G401.6 (cell line): ENCODE measurements around the gene ERICH6.
"Not testable (repeated sequence)": the region's sequence is repeated elsewhere in the genome, so short reads cannot be mapped to it uniquely, and the experiment has no call there.

ENCODE experiments used
- FAIRE-seq: peaks from 2 replicates; lab custom pipeline; 2012; peaks lifted over from hg19 to GRCh38; lab: Jason Lieb, UNC

Gene ERICH6

DNA sequence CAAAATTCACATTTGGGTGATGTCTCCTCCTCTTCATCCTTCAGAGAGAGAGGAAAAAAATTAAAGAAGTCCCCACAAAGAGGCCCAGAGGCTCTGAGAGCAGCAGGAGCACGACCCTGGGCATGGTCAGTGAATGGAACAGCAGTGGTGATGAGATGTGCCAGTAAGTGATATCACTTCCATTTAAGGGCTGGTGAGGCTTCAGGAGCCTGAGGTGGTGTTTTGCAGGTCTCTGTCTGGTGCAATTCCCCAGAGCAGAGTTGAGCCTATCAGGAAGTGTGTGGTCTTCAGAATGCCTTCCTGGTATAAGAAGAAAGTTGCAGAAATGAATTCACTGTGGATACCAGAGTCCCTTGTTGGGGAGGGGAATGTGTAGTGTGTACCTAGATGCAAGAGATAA lies 21.4 kb downstream of the ERICH6 start:
- FAIRE-seq = no peak

DNA sequence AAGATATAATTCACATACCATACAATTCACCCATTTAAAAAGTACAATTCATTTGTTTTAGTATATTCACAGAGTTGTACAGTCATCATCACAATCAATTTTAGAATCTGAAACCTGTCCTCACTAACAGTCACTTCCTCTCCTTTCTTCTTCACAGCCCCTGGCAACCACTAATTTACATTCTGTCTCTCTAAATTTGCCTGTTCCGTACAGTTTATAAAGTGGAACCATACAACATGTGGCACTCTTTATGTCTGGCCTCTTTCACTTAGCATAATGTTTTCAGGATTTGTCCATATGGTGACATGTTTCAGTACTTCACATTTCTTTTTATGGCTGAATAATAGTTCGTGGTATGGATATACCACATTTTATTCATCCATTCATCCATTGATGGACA lies 22.7 kb downstream of the ERICH6 start:
- no peak for FAIRE-seq

DNA sequence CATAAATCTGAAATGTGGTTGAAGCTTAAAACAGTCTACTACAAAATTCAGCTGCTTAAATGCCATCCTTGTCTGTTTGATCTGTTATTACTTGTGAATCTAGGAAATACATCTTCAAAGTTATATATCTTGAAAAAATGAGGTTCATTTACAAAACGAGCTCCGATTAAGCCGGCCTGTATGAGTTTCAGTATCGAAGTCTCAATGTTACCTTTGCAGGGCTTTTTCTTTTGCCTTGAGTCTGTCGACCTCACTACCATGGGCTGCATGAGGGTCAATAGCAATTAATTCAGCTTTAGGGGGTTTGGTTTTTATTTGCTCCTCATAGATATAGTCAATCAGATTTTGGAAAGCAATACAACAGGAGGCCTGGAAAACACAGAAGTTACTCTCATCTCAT lies 23.2 kb downstream of the ERICH6 start:
- FAIRE-seq = no peak

DNA sequence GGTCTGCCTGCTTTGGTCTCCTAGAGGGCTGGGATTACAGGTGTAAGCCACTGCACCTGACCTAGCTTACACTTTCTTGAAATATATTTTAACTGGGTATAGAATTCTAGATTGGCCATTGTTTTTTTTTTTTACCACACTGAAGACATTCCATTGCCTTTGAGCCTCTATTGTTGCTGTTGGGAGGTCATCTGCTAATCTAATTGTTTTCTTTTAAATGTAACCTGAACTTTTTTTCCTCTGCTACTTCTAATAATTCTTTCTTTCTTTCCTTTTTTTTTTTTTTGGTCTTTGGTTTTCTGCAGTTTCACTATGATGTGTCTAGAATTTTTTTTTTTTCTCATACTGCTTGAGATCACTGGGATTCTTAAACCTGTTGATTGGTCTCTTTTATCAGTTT lies 28.1 kb downstream of the ERICH6 start:
- FAIRE-seq = no peak

DNA sequence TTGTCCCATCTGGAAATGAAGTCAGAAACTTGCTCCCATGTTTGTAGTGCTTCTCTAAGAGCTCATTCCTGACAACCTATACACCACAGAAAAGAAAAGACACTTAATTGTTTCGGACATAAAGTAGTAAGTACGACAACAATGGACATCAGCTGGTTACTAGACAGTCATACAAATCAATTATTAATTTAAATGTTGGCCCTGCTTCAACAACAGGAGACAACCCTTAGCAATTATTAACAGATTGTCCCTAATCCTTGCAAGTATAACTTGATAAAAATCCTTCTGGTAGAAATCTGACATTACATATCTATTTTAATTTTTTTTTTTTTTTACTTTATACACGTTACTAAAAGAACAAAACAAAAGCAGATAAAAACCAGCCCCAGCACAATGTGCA lies 29.8 kb downstream of the ERICH6 start:
- FAIRE-seq = no peak

DNA sequence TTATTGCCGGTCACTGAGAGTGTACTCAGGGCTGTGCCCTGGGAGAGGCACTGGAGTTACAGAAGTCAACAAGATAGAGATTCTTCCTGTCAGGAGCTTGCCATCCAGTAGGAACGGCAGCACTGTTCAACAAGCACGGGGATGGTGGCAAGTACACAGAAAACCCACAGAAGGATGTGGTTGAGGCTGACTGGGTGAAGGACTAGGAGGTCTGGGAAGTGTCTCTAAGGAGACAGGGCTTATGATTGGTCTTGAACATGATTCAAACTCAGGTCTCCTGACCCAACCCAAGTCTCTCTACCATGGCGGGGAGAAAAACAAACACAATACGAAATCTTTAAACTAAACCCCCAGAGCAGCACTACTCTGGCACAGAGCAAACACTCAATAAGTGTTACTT lies 37.6 kb downstream of the ERICH6 start:
- FAIRE-seq = no peak

DNA sequence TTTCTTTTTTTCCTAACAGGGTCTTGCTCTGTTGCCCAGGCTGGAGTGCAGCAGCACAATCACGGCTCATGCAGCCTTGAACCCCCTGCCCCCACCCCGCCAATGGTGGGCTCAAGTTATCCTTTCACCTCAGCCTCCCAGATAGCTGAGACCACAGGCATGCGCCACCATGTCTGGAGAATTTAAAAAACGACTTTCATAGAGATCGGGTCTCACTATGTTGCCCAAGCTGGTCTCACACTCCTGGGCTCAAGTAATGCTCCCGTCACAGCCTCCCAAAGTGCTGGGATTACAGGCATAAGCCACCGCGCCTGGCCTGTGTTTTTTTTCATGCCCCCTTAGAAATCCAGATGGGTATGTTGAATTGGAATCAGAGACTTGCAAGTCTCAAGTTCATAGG lies 40.3 kb downstream of the ERICH6 start:
- no peak for FAIRE-seq

DNA sequence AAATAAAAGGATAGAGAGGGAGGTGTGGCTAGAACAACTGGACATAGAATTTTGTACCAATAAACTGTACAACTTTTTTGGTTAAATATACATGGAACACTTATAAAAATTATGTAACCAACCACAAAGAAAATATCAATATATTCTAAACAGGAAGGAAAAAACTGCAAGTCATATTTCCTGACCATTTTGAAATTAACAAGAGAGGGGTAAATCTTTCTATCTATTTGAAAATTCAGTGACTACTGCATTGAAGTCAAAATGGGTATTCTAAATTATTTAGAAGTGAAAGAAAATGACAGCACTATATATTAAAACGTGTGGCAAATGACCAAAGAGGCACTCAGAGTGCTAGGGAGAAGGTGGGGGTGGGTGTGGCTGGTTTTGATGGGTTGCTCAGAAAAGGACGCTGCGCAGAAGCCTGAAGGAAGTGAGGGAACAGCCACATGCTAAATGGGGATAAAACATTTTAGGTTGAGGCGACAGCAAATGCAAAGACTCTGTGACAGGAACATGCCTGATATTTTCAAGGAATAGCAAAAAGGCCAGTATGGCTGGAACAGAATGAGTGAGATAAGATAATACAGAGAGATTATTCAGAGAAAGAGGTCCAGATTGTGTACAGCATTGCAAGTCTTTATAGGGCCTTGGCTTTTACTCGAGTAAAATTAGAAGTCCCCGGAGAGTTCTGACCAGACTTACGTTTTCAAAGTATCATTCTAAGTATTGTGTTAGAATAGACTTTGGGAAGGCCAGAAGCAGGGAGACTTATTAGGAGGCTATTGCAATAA lies 41.1 kb downstream of the ERICH6 start:
- no peak for FAIRE-seq

DNA sequence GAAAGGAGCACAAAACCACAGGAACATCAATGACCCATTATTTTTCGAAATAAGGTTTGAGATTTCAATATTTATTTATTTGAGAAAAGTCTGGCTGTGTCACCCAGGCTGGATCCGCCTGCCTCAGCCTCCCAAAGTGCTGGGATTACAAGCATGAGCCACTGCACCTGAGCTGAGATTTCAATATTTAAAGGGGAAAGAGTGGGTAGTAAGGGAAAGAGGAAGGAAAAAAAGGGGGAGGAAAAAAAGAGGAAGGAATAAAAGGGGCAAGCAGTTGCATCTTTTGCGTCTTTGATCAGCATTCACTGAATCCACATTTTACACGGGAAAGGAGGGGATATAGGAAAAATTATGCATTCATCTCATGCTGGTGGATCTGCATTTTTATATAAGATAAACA lies 47.4 kb downstream of the ERICH6 start:
- no peak for FAIRE-seq

DNA sequence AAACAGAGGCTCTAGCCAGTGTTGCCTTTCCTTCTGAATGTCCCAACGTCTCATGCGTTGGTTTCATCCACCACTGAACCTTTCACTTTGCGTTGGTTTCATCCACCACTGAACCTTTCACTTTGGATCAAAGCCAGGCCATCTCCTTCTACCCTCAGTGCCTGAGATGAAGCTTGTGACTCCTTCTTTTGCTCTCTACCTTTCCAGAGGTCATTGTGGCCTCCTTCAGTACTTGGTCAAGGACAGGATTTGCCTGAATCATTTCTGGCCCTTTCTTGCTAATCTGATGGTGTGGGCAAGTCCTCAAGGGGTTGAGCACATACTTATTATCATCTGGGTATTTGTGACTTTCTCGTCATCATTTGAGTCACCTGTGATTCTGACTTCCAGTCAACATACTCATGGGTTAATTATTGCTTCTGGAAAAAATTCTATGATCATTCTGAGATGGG lies 50.6 kb downstream of the ERICH6 start:
- FAIRE-seq = no peak

DNA sequence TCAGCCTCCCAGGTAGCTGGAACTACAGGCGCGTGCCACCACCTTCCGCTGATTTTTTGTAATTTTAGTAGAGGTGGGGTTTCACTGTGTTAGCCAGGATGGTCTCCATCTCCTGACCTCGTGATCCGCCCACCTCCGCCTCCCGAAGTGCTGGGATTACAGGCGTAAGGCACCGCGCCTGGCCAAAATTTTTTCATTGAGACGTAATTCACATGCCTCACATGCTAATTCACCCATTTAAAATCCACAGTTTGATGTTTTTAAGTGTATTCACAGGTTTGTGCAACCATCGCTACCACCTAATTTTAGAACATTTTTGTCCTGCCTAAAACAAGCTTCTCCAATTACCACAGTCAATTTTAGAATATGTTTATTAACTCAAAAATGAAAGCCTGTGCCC lies 63.5 kb downstream of the ERICH6 start:
- no peak for FAIRE-seq

DNA sequence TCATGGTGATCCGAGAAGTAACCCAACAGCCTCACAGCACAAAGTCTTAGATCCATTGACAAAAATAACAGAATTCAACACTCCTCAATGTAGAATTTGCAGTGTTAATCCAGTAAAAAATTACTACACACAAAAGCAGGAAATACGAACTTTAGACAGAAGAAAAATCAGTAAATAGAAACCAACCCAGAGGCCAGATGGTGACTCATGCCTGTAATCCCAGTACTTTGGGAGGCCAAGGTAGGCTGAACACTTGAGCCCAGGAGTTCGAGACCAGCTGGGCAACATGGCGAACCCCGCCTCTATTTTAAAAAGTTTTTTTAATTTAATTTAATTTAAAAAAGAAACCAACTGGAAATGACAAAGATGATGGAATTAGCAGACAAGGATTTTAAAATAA lies 64.5 kb downstream of the ERICH6 start:
- no peak for FAIRE-seq

DNA sequence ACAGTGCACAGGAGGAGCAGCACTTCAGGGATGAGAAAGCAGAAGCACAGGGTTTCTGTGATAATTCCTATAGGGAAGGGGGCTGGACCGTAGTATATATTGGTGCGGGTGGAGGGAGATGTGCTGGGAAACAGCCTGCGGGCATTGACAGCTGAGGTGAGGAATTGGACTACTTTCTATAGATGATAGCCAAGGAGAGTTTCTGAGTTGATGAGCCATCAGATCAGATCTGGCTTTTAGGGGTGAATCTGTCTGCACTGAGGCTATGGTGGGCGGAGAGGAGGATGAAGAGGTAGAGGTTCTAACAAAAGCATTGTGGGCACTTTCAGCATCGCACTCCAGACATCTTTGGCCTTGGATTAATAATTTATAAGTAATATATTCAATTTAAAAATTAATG lies 67.5 kb downstream of the ERICH6 start:
- FAIRE-seq = no peak

DNA sequence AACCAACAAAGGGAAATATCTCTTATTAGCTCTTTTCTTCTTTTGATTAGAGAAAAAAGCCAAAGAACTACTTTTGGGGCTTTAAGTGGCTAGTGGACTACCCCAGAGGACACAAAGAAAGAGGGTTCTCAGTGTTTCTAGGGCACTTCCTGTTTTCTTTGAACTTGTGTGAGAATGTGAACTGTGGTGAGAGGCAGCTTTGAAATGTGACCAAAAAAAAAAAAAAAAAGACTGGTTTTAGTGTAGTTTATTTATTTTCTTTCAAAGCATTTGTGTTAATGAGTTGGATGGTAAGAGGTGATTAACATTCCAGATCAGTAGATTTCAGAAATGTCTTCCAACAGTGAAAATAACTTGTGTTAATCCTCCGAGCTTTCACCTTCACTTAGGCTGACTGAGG lies 68.2 kb downstream of the ERICH6 start:
- no peak for FAIRE-seq

DNA sequence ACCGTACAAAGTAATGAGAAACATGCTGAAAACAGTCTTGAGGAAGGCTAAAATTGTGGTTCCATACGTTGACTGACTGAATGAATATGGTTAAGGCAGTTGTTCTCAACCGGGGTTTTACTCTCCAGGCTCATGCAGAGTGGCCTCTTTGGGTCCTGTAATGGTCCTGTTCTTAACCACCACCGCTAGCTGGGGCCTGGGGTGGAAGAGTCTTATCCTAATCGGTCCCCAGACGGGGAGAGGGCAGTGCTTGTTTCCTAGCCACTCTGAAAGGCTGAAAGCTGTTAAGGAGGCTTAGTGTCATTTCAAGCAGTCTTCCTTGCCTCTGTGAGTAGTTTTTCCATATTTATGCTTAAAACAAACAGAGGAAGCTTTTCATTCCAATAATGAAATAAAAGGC lies 68.6 kb downstream of the ERICH6 start:
- no peak for FAIRE-seq

DNA sequence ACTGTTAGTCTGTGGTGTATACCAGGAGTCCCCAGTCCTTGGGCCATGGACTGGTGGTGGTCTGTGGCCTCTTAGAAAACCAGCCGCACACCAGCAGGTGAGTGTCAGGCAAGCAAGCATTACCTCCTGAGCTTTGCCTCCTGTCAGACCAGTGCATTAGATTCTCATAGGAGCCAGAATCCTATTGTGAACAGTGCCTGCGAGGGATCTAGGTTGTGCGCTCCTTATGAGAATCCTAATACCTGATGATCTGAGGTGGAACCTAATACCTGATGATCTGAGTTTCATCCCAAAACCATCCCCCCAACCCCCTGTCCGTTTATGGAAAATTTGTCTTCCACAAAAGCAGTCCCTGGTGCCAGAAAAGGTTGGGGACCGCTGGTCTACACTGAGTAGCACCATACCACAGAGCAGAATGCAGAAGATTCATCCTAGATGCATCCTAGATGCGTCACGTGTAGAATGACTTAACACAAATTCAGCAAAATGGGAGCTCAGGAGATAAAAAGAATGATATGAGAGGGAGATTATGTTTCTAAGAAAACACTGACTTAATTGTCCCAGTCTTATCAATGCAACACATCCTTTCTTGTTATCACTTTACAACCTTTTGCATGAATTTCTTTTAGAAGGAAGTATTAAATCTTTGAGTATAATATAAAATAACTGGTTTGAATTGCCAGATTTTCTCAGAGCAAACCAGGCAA lies 72.1 kb downstream of the ERICH6 start:
- FAIRE-seq = no peak

DNA sequence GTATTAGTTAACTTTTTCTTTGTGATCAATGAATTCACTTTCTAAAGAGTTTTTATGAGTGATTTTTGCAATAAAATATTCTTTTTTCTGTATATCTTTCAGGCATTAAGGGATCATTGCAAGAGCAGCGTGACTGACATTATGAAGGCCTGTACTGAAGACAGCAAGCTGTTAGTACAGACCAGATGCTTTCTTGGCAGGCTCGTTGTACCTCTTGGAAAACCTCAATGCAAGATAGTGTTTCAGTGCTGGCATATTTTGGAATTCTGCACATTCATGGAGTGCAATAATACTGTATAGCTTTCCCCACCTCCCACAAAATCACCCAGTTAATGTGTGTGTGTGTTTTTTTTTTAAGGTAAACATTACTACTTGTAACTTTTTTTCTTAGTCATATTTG lies 76.2 kb downstream of the ERICH6 start:
- no peak for FAIRE-seq

DNA sequence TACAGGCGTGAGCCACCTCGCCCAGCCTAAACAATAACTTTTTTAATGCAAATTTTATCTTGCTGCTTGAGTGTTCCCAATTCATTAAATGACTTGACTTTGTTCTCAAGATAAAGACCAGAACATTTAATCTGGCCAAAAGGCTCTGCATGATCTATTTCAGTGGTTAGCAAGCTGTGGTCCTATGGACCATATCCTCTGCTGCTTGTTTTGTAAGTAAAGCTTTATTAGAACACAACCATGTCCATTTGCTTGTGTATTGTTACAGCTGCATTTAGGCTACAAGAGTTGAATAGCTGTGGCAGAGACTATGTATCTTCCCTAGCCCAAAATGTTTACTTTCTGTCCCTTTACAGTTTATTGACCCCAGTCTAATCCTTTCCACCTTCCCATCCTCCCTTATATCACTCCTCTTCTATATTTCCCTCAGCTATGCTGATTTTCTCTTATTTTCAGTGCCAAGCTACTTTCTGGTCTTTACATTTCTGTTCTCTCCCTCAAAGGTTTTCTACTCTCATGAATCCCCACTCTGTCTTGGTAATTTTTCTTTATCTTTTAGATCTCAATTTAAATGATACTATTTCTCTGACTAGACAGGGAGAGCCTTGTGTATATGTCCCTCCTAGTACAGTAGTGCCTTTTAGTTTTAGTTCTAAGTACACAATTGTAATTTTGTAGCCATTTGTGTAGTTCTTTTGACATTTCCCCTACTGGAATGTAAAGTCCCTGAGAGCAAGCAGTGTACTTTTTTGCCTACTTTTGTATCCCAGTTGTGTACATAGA lies 77.4 kb downstream of the ERICH6 start:
- FAIRE-seq = no peak

DNA sequence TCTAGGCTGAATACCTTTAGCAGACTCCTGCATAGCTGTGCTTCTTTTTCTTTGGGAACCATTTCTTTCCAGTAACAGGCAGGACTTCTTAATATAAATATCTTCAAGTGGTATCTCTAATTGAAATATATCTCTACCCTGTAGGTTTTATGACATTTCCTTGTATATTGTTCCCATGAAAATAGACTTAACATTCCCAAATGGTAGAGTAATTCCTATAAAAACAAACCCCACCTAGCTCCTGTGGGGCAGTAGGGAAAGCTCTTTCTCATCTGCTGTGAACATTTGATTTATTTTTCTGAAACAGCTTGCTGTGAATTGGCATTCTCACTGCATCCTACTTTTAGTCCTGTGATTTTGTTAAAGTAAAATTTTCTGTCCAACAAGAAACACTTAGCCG lies 79.8 kb downstream of the ERICH6 start:
- peak; percentile 83 for FAIRE-seq

DNA sequence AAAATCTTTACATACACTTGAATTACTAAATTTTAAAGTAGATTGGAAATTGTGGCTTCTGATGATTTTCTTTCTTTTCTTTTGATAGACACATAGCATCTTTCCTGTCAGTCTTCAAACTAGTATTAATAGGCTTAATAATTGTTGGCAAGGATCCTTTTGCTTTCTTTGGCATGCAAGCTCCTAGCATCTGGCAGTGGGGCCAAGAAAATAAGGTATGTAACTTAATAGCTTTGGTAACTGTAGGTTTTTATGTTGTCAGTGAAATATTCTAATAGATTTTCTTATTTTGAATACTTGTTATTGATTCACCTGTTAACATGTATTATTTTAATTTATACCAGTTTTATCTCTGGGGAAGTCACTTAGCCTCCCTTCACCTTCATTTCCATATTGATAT lies 80.8 kb downstream of the ERICH6 start:
- FAIRE-seq = not testable (repeated sequence)

DNA sequence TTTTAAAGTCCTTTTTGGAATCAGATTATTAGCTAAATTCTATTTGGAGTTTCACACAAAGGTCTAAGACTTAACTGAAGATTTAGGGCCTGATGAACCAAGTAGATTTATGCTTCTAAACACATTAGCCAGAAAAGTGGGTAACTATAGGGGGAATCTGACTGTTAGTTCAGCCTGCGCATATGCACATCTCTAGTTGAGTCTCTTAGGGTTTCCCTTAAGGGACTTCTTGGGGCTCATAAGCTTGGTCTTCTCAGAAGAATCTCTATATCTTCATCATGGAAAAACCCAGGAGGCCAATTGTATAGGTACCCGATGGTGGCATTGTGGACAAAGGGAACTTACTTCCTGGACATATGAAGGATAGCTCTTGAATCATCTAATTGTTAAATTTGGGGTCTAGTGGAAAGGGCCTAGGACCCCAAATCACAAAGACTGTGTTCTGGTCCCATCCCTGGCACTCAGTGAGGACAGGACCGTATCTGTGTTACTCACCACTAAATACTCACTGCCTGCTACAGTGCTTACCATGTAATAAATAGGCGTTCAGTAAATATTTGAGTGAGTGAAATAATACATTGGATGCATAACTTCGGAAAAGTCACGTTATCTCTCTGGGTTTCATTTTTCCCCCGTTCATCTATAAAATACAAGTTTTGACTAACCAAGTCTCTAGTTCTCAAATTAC lies 83.6 kb downstream of the ERICH6 start:
- peak; percentile 15 for FAIRE-seq

DNA sequence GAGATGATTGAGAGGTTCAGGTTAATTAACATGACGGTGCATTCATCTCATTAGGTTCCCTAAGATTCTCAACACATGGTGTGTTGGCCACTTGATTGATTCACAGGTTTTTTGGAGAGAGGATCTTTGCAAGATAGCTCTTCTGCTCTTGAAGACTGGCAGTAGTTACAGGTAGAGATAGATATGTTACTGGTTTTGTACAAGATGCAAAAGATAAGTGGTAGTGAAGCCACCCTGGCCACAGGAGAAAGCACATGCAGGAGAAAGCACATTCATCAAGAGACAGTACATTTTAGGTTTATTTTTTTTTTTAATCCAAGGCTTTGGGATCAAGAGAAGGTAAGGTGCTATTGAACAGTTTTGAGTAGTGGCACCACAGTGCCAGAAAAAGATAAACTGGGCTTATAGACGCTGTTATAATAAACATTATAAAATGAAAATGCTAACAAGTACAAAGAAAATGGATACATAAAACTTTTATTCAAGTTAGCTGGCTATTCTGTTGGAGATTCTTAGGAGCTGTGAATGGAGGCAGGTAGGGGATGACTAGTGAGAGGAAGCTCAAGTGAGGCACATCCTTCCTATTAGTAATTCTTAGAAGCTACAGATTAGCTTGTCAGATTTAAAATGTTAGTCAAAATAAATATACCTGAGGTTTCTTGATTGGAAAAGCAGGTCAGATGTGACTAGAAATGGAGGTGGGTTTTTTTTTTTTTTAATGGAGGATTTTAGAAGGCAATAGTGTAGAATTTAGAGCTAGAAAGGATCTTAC lies 89.8 kb downstream of the ERICH6 start:
- FAIRE-seq = no peak
